Non-pigmented ciliary epithelial cell (primary cell): ENCODE results near the gene GDF10.

ENCODE experiments used
- DNase-seq: peaks from one replicate; pipeline ENCODE4 v3.0.0-alpha.2; 2010; ENCODE audit warnings: low read depth

The GDF10 gene

GRCh38 chr10:47333532-47333931 lies 33.5 kb downstream of the GDF10 start:
- DNase-seq, result no peak

GRCh38 chr10:47334466-47335295 lies 34.7 kb downstream of the GDF10 start:
- no peak for DNase-seq

- DNase-seq, result no peak
Measured at GRCh38 chr10:47335906-47336305, 35.9 kb downstream of the GDF10 start.

GRCh38 chr10:47336387-47337134 lies 36.6 kb downstream of the GDF10 start:
- DNase-seq, result no peak

GRCh38 chr10:47337310-47337709 lies 37.3 kb downstream of the GDF10 start:
- no peak for DNase-seq

GRCh38 chr10:47339186-47339735 lies 39.3 kb downstream of the GDF10 start:
- DNase-seq, result no peak

- no peak for DNase-seq
Measured at GRCh38 chr10:47339759-47340607, 40.0 kb downstream of the GDF10 start.

- no peak for DNase-seq
Measured at GRCh38 chr10:47340608-47341170, 40.7 kb downstream of the GDF10 start.

- no peak for DNase-seq
Measured at GRCh38 chr10:47344996-47345870, 45.2 kb downstream of the GDF10 start.

- no peak for DNase-seq
Measured at GRCh38 chr10:47346581-47347302, 46.7 kb downstream of the GDF10 start.

GRCh38 chr10:47347303-47347675 lies 47.3 kb downstream of the GDF10 start:
- DNase-seq, result no peak

GRCh38 chr10:47348138-47348651 lies 48.2 kb downstream of the GDF10 start, which contains the start of gene RBP3:
Gene RBP3, plus strand, starts transcription at chr10:47348363. Its CDS starts 122 bp downstream, at chr10:47348485.
- DNase-seq, result no peak

- no peak for DNase-seq
Measured at GRCh38 chr10:47348661-47349470, 48.9 kb downstream of the GDF10 start.

GRCh38 chr10:47349516-47349915 lies 49.5 kb downstream of the GDF10 start:
- DNase-seq, result no peak

- no peak for DNase-seq
Measured at GRCh38 chr10:47349941-47350371, 50.0 kb downstream of the GDF10 start.

- DNase-seq, result no peak
Measured at GRCh38 chr10:47350671-47351640, 51.0 kb downstream of the GDF10 start.
